Activated CD8-positive, alpha-beta memory T cell treated with anti-CD3 and anti-CD28 coated beads, Interleukin-2, amount 50 U/mL, for 1 hour (primary cell): Measurements from ENCODE around the gene HEATR5B.
"Not testable (repeated sequence)": the region's sequence is repeated elsewhere in the genome, so short reads cannot be mapped to it uniquely, and the experiment has no call there.

Experiments
- DNase-seq: peaks from one replicate; pipeline ENCODE4 v3.0.0-alpha.2; 2020; ENCODE audit errors: extremely low read depth

The HEATR5B gene

DNA sequence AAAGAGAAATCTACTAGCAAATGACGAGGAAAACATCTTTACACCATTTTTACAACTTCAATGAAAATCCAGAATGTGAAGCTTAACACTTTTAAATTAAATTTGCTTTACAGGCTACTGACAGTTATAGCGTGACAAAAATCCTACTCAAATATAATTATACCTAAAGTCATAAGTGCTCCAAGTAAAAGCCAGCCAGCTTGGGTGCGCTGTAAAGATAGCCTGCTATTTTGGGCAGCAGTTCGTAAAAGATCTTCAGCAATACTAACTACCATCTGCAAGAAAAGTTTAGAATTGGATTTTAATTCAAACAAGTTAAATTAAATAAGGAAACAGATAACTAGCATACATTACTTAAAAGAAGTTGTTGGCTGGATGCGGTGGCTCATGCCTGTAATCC is 22.4 kb downstream of the HEATR5B start:
- no peak for DNase-seq

DNA sequence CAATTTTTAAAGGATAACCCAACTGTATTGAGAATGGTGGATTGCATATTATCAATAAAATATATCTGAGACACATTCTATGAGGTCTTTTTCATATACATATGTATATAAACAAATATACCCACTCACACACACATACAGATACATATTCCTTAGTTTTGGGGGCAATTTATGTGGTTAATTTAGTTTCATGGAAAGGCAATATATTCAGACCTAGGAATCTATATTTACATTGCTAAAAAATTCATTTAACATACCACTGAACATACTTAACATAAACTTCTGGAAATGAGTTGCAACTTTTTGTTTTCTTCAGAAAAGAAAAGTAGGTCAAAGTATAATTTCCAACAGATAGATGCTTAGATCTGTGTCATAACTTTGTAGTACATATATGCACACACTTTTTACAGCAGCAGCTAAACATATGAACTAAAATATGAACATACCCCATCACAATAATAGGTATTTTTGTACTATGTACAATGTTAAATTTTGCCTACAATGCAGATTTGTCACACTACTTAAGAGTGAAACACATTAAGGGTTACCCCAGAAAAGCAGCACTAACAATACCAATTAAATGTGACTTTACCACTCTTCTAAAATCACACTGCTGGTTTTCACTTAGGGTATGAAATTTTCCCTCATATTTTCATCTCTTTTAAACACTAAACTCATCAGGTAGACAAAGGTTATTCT is 23.0 kb downstream of the HEATR5B start:
- no peak for DNase-seq

DNA sequence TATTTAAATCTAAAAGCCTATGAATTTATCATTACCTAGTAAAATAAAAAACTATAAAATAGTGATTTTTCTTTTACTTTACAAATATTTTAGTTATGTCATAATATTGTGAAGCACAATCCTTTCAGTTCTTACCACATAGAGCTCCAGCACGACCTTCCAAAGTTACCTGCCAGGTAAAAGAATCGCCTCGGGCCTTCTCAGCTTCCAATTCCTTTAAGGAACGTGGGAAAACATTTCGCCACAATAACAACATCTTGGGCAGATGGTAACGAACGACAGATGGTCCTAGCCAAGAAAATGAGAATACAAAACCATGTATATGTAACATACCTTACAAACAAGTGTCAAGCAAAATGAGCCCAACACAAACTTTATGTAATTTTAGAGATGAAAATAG is 23.7 kb downstream of the HEATR5B start:
- no peak for DNase-seq

DNA sequence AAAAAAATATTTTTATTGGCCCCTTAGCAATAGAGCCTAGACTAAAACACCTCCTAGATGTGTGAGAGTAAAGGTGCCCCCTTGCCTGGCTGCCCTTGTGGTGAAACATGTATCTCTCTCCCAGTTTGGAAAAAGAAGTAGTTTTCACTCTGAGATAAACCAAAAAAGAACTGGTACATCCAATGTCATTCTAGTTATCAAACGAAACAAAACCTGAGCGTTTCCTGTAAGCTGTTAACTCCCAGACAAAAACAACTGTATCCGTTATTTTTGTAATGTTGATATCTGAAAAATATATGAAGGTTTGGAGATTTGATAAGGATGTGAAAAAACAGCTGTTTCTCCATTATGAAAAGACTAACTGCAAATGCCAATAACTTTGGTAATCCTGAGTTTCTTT is 24.3 kb downstream of the HEATR5B start:
- no peak for DNase-seq

DNA sequence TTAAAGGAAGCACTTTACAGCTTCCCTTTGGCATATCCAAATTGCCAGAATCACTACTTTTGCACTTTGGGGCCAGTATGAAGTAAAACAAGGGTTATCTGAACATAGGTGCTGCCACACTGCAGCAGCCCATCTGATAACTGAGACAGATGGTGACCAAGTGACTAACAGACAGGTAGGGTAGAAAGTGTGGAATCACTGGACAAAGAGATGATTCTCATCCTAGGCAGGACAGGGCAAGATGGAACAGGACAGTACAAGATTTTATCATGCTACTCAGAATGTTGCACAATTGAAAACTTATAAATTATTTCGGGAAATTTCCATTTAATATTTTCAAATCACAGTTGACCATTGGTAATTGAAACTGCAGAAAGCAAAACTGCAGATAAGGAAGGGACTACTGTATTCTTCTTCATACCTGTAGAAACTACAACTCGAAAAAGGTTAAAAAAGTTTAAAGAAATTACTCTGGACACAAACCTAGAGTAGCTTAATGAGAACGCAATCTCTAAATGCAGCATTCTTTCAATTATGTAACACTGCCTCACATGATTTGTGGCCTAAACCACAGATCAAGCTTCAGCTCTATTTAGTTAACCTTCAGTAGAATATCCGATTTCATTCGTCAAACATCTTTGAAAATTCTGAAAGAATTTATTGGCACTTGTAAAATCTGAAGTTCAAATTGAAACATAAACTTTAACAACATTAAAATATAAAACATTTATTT is 31.4 kb downstream of the HEATR5B start:
- no peak for DNase-seq

DNA sequence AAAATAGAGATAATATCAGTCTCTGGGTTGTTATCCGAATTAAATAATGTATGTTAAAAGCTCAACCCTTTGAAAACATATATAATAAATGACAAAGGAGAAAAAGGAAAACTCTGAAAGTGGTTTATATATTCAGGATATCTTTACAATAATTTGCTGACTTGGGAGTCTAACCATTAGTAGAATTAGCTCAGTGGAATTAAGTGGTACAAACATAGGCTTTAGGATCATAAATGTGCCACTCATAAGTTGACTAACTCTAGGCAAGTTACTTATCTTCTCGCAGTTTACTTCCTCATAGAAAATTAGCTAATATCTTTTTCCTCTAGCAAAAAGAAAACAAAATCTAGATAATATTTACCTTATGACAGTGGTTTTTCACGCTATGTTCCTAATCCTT is 44.6 kb downstream of the HEATR5B start:
- no peak for DNase-seq

DNA sequence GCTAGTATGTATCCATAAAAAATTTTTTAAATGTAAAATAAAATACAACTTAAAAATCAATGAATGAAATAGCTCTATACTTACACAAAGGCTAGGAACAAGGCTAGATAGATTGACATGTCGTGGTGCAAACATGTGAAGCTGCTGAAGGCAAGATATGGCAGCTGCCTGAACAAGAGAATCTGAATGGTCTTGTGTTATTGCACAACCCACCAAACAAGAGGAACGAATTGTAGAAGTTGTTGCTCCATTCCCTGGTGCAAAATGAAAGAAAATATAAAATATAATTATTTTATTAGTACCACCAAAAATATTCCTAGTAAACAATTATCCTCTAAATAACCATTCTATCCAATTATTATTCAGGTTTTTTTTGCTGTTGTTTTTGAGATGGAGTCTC is 46.4 kb downstream of the HEATR5B start:
- no peak for DNase-seq

DNA sequence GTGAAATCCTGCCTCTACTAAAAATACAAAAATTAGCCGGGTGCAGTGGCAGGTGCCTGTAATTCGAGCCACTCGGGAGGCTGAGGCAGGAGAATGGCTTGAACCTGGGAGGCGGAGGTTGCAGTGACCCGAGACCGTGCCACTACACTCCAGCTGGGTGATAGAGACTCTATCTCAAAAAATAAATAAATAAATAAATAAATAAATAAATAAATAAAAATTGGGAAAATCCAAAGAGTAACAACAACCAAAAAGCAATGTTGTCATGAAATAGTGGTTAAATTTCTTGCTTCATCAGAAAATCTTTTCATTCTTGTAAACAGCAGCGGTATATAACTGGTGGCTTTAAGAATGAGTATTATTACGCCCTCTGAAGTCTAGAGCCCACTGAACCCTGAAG is 54.4 kb downstream of the HEATR5B start:
- no peak for DNase-seq

DNA sequence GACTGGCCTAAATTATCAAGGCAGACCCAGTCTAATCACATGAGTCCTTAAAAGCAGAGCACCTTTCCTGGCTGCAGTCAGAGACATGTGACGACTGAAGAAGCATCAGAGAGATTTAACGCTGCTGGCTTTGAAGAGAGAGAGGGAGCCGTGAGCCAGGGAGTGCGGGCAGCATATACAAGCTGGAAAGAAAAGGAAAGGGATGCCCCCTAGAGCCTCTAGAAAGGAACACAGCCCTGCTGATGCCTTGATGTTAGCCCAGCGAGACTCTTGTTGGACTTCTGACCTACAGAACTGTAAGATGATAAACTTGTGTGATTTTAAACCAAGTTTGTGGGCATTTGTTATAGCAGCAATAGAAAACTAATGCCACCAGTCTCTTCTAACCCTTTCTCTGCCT is 58.1 kb downstream of the HEATR5B start:
- DNase-seq, result no peak

DNA sequence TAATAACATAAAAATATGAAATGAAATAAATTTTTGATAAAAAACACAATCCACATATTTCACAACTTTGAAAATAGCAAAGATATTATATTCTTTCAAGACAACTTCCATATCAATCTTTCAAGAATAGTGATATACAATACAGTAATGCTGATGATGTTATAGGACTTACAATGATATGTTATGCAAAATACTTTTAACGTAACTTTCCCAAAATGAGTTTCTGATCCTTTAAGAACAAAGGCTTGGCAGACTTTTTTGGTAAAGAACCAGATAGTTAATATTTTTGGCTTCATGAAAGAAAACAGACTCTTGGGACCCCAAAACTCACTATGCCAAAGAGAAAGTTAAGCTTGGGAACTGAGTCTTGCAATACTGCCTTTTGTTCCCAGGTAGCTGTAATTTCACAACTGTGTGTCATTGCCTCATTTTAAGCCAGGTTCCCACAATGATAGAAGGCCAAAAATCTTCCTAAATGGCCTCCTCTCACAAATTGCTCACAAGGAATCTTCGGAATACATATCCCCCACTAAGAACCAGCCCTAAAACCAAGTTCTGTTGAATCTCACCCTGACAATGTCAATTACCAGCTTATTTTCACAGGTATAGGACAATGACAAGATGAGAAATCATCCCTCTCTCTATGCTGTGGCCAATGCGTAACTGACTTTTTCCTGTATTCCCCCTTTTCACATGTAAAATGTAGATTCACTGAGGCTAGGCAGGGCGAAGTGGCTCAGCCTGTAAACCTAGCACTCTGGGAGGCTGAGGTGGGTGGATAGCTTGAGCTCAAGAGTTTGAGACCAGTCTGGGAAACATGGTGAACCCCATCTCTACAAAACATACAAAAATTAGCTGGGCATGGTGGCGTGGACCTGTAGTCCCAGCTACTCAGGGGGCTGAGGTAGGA is 63.0 kb downstream of the HEATR5B start:
- no peak for DNase-seq

DNA sequence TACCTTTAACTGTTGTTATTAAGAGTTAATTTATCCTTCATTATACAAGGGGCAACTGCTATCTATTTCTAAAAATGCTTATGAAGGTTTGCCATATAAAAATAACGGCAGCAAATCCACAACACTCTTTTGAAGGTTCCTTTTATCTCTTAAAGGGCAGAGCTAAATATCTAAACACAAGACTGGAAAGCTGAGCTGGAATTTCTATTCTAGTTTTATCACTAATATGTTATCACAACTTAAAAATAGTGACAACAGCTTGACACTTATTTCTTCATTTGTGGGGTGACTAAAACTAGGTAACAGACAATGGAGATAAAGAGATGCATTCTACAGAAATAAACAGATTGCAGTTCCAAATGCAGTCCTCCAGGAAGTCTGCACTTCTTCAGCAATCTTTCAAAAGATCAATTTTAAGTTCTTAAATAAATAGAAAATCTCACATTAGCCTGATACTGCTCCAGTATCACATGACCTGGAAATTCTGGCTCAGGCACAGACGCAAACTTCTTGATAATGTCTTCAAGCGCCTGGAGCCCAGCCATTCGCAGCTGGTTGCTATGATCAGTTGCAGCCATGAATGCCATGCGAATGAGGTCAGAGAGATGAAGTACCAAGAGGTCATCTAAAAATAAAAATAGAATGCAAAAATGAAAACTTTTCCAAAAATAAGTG is 63.8 kb downstream of the HEATR5B start:
- DNase-seq, result no peak

DNA sequence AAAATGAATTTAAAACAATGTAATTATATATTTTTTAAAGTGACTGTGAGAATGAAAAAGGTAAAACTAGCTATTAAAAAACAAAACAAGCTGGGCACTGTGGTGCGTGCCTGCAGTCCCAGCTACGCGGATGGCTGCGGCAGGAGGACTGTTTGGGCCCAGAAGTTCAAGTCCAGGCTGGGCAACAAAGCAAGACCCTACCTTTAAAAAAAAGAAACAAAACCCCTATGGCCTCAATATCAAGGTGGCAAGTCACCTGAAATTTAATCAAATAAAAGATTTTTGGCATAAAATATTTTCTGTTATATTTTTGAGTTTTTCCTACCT is 70.9 kb downstream of the HEATR5B start:
- no peak for DNase-seq

DNA sequence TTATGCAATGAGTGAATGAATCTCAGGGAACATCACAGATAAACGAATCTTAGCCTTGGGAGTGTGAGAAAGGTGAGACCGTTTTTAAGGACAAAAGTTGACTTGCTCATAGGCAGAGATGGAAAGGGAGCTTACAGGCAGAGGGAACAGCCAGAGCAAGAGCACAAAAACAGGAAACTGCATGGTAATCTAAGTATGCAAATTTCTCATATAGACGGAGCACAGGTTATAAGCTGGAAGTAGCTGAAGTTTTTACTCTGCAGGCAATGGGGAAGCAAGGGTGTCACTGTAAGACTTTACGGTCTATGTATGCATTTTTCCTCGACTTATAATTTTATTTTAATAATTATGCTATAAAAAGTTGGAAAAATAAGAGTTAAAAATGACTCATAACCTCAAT is 73.0 kb downstream of the HEATR5B start:
- DNase-seq, result no peak

DNA sequence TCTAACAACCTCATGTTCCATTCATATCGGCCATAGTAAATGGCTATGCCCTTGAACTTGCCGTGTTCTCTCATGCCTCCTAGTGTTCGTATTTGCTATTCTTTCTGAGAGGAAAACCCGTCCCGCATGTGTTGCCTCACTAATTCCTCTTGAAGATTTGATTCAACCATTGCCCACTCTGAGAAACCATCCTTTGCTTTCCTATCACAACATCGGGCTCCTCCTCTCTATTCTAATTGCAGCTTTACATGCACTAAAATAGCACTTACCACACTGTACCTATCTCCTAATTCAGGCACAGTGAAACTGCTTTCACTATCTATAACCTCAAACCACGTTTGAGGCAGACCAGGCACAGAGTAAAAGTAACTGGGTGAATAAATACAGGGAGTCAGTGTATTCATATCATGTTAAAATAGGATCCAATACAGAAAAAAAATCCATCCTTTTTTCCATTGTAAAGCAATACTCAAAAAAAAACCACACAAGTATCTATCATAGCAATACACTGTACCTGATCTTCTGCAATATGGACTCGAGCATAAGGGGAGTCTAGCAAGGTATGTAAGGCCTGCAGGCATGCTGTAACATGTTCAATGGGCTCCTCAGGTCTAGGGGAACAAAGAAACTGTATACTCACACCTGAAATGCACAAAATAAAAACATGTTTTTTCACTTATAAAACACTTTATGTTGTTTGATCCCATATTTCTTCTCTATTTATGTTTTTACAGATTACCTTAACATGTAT is 78.9 kb downstream of the HEATR5B start:
- no peak for DNase-seq

DNA sequence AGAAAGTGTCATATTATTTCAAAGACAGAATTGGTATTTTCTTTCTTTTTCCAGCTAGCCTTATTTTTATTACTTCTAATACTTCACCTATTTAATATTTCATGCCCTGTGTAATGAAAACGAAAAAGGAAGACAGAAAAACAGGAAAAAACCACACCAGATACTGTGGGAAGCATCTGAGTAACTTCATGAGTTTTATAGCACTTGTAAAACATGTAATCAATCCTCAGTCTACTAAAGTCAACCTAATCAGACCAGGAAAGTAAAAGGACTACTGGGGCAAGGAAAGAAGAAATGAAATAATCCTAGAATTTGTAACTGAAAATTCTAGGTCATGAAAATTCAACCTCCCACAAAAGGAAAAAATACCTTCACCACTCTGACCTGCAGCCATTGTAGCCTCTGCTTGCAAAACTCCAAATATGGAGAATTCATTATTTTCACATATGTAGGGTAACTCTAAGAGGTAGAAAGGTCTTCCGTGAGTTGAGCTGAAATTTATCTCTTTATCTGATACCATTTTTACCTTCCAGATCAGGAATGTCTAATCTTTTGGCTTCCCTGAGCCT is 83.1 kb downstream of the HEATR5B start:
- no peak for DNase-seq

DNA sequence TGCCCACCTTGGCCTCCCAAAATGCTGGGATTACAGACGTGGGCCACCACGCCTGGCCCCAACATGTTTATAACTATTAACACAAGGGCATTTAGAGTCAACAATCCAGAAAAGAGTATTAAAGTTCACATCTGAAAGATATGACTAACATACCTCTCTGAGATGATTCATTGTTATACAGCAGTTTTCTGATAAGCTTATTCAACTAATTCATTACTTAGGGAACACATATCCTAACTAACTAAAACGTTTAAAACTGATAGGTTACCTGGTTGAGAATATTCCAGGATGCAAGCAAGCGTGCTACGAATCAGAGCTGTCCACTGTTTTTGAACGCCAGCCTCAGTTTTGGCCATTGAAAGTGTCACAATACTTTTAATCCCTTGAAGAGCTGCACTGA is 83.9 kb downstream of the HEATR5B start:
- no peak for DNase-seq

DNA sequence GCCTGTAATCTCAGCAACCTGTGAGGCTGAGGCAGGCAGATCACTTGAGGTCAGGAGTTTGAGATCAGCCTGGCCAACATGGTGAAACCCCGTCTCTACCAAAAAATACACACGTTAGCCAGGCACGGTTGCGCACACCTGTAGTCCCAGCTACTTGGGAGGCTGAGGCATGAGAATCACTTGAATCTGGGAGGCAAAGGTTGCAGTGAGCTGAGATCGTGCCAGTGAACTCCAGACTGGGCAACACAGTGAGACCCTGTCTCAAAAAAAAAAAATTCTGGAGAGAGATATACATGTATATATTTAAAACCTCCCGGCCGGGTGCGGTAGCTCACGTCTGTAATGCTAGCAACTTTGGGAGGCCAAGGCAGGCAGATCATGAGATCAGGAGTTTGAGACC is 84.8 kb downstream of the HEATR5B start:
- not testable (repeated sequence) for DNase-seq

DNA sequence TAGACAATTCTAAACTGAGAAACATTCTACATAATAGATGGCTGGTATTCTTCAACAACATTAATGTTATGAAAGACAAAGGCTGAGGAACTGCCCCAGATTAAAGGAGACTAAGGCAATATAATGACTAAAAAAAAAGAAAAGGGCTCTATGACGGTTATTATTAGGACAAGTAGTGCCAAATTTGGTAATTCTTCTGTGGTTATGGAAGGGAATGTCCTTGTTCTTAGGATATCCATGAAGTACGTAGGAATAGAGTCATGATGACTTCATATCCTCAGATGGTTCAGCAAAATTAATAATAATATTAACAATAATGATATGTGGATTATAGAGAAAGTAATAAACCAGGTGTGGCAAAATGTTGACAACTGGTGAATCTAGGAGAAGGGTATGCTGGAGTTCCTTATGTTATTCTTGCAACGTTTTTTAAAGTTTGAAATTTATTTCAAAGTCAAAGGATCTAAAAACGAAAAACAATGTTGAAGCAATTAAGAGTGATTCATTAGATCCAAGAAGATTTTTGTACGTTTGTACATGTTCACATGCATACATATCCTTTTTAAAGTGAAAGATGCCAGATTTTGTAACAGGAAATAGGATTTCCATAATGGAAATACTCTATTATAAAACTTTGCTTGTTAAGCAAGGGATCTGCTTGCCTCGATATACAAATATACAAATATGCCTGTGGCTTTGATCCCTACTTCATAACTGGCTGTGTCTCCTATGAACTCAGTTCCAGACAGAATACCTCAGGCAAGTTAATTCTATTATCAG is 90.1 kb downstream of the HEATR5B start:
- DNase-seq, result no peak

DNA sequence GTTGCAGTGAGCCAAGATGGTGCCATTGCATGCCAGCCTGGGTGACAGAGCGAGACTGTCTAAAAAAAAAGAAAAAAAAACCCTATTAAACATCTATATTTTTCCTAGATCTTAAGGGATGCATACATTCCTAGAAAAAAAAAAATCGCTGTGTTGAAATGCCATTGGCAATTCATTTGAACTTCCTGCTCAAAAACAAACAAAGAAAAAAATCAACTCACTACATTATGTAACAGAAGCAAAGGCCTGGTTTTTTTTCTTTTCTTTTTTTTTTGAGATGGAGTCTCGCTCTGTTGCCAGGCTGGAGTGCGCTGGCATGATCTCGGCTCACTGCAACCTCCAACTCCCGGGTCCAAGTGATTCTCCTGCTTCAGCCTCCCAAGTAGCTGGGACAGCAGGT is 96.2 kb downstream of the HEATR5B start:
- DNase-seq, result no peak

DNA sequence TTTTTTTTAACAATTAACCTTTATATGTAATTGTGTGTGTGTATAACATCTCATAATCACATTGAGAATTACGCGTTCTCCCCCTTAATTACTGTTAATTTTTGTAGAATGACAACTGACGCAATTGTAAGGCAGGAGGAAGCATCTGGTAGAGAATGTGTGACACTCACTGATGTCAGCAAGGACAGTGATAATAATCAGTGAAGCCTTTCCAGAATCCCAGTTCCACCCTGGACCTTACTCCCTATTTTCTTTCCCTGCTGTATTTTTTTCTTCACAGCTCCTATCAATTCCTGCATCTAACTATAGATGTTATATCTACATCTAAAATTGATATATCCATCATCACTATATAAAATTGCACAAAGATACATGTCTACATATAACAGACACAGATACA is 101.7 kb downstream of the HEATR5B start:
- DNase-seq, result no peak
